CD4-positive, CD25-positive, alpha-beta regulatory T cell (primary cell): ENCODE data around the gene MEG3. TPM values are rescaled to one million over a fixed set of nuclear protein-coding genes. Genes with fewer than 3 reads are reported as not detected.

ENCODE experiments used
- ATAC-seq, 2 donors: fragments of 150-1000 bp; cut with Tn5 transposase; one replicate each; pipeline ENCODE4 v1.10.0; 2021; ENCODE audit warnings: low read depth in 2 of 2, moderate number of reproducible peaks in 2 of 2, moderate library complexity in 1 of 2
- DNase-seq, 3 donors: peaks; one replicate each; pipeline versions ENCODE4 v3.0.0 to v3.0.0-alpha.2; 2012 to 2022; ENCODE audit warnings: mixed read lengths in 1 of 3
- H3K27ac ChIP-seq: one replicate; pipeline ENCODE4 v1.7.0; 2013; ENCODE audit warnings: mild to moderate bottlenecking, low read length; ENCODE audit not compliant: insufficient read depth, poor library complexity, severe bottlenecking
- H3K27me3 ChIP-seq: one replicate; pipeline ENCODE4 v1.7.0; 2013; ENCODE audit warnings: low read length; ENCODE audit not compliant: control insufficient read depth, insufficient read depth
- H3K36me3 ChIP-seq: one replicate; pipeline ENCODE4 v1.7.0; 2013; ENCODE audit warnings: mild to moderate bottlenecking, low read length, moderate library complexity; ENCODE audit not compliant: control insufficient read depth, insufficient read depth
- H3K4me1 ChIP-seq: 2 replicates; pipeline ENCODE4 v1.7.0; 2013; ENCODE audit warnings: mild to moderate bottlenecking, low read length; ENCODE audit not compliant: insufficient read depth, control insufficient read depth, poor library complexity, severe bottlenecking
- H3K4me3 ChIP-seq: one replicate; pipeline ENCODE4 v1.7.0; 2013; ENCODE audit warnings: low read depth, mild to moderate bottlenecking, low read length, moderate library complexity
- H3K9me3 ChIP-seq, 2 experiments: 1 replicate in 1 of 2; 2 replicates in 1 of 2; pipeline ENCODE4 v1.7.0; 2013; ENCODE audit warnings: low read length in 2 of 2, mild to moderate bottlenecking in 1 of 2, moderate library complexity in 1 of 2; ENCODE audit not compliant: control insufficient read depth in 2 of 2
- H3K27ac Mint-ChIP-seq, 3 donors: one replicate each; pipeline ENCODE4 v1.8.0; 2020 to 2022; ENCODE audit warnings: mild to moderate bottlenecking in 3 of 3, mixed read lengths in 3 of 3, moderate library complexity in 2 of 3
- H3K27me3 Mint-ChIP-seq: one replicate; pipeline ENCODE4 v1.8.0; 2022; ENCODE audit warnings: mild to moderate bottlenecking, mixed read lengths
- H3K36me3 Mint-ChIP-seq: one replicate; pipeline ENCODE4 v1.8.0; 2020; ENCODE audit warnings: mixed read lengths
- H3K4me1 Mint-ChIP-seq, 4 donors: one replicate each; pipeline ENCODE4 v1.8.0; 2020 to 2022; ENCODE audit warnings: mixed read lengths in 4 of 4, mild to moderate bottlenecking in 1 of 4
- H3K4me3 Mint-ChIP-seq, 4 donors: one replicate each; pipeline ENCODE4 v1.8.0; 2020 to 2022; ENCODE audit warnings: mild to moderate bottlenecking in 4 of 4, mixed read lengths in 4 of 4, moderate library complexity in 3 of 4
- H3K9me3 Mint-ChIP-seq, 7 donors: one replicate each; pipeline ENCODE4 v1.8.0; 2020 to 2022; ENCODE audit warnings: mixed read lengths in 7 of 7, mild to moderate bottlenecking in 3 of 7, moderate library complexity in 2 of 7
- polyA plus RNA-seq, 4 donors: library from polyadenylated mRNA; unstranded; fragments of 300-500 nt; fragmentation: Illumina TruSeq; gene quantifications; one replicate each; pipeline ENCODE4 v1.2.3, GENCODE V29; 2021
- total RNA-seq: library from RNA; stranded (reverse); gene quantifications from one replicate; pipeline ENCODE4 v1.2.3, GENCODE V29; 2022

MEG3 gene
- total RNA-seq (0.10 TPM), polyA plus RNA-seq (not detected)

- no peaks in the 10 kb centered on the region for H3K36me3 Mint-ChIP-seq
- Histone ChIP-seq H3K4me3 (no peak within 1 kb of the TSS), H3K27ac (no peak within 1 kb of the TSS), H3K9me3 (no peaks in the 10 kb centered on the region), H3K4me1 (no peaks in the 10 kb centered on the region), H3K27me3 (no peaks in the 10 kb centered on the region), H3K36me3 (no peaks in the 10 kb centered on the region)
- ATAC-seq (no peak), DNase-seq (no peak)
- peaks cover 0 to 3% (median 0%) of the 10 kb centered on the region in 7 donors for H3K9me3 Mint-ChIP-seq
- peaks cover 0 to 11% (median 1%) of the 10 kb centered on the region in 4 donors for H3K4me1 Mint-ChIP-seq
- H3K27ac Mint-ChIP-seq = no peak within 1 kb of the TSS
- H3K4me3 Mint-ChIP-seq = peak within 1 kb of the TSS in 2 of 4 donors; percentile 8 to 21
- peaks cover 49% of the 10 kb centered on the region for H3K27me3 Mint-ChIP-seq
Observed at GRCh38 chr14:100825713-100826331, at the start of gene MEG3. TSS of gene MEG3 (plus strand) at chr14:100826118.

GRCh38 chr14:100776681-100777365 is 49.1 kb upstream of the MEG3 start:
- H3K36me3 ChIP-seq = no peaks in the 10 kb centered on the region
- no peak overlapping the region for H3K4me3 ChIP-seq
- no peak overlapping the region for H3K27ac ChIP-seq
- H3K27ac Mint-ChIP-seq = no peak overlapping the region
- H3K27me3 Mint-ChIP-seq = no peaks in the 10 kb centered on the region
- no peaks in the 10 kb centered on the region for H3K9me3 Mint-ChIP-seq
- no peaks in the 10 kb centered on the region for H3K4me1 Mint-ChIP-seq
- DNase-seq (no peak), ATAC-seq (no peak)
- H3K27me3 ChIP-seq = no peaks in the 10 kb centered on the region
- no peak overlapping the region for H3K4me3 Mint-ChIP-seq
- no peaks in the 10 kb centered on the region for H3K36me3 Mint-ChIP-seq
- H3K9me3 ChIP-seq = no peaks in the 10 kb centered on the region
- no peaks in the 10 kb centered on the region for H3K4me1 ChIP-seq

- Mint-ChIP-seq H3K4me1 (no peaks in the 10 kb centered on the region), H3K4me3 (no peak overlapping the region), H3K27me3 (no peaks in the 10 kb centered on the region), H3K36me3 (no peaks in the 10 kb centered on the region), H3K9me3 (no peaks in the 10 kb centered on the region), H3K27ac (no peak overlapping the region)
- no peak for DNase-seq
- no peak overlapping the region for H3K27ac ChIP-seq
- no peak overlapping the region for H3K4me3 ChIP-seq
- no peaks in the 10 kb centered on the region for H3K27me3 ChIP-seq
- ATAC-seq = no peak
- no peaks in the 10 kb centered on the region for H3K4me1 ChIP-seq
- H3K36me3 ChIP-seq = no peaks in the 10 kb centered on the region
- no peaks in the 10 kb centered on the region for H3K9me3 ChIP-seq
Observed at GRCh38 chr14:100777366-100777817, 48.5 kb upstream of the MEG3 start.

GRCh38 chr14:100777818-100778525 is 47.9 kb upstream of the MEG3 start:
- no peaks in the 10 kb centered on the region for H3K27me3 Mint-ChIP-seq
- no peak for DNase-seq
- no peak overlapping the region for H3K4me3 ChIP-seq
- H3K27ac Mint-ChIP-seq = no peak overlapping the region
- no peaks in the 10 kb centered on the region for H3K9me3 ChIP-seq
- no peak overlapping the region for H3K4me3 Mint-ChIP-seq
- no peaks in the 10 kb centered on the region for H3K36me3 Mint-ChIP-seq
- H3K4me1 ChIP-seq = no peaks in the 10 kb centered on the region
- ATAC-seq = no peak
- no peaks in the 10 kb centered on the region for H3K27me3 ChIP-seq
- H3K27ac ChIP-seq = no peak overlapping the region
- no peaks in the 10 kb centered on the region for H3K4me1 Mint-ChIP-seq
- no peaks in the 10 kb centered on the region for H3K9me3 Mint-ChIP-seq
- no peaks in the 10 kb centered on the region for H3K36me3 ChIP-seq

- H3K4me1 ChIP-seq = no peaks in the 10 kb centered on the region
- Mint-ChIP-seq H3K4me3 (no peak overlapping the region), H3K9me3 (no peaks in the 10 kb centered on the region)
Observed at GRCh38 chr14:100778526-100778882, 47.4 kb upstream of the MEG3 start.

GRCh38 chr14:100778951-100779690 is 46.8 kb upstream of the MEG3 start:
- Histone ChIP-seq H3K27me3 (no peaks in the 10 kb centered on the region), H3K4me1 (no peaks in the 10 kb centered on the region), H3K9me3 (no peaks in the 10 kb centered on the region), H3K4me3 (no peak overlapping the region), H3K27ac (no peak overlapping the region), H3K36me3 (no peaks in the 10 kb centered on the region)
- ATAC-seq (no peak), DNase-seq (no peak)
- Mint-ChIP-seq H3K27me3 (no peaks in the 10 kb centered on the region), H3K4me3 (no peak overlapping the region), H3K27ac (no peak overlapping the region), H3K36me3 (no peaks in the 10 kb centered on the region), H3K9me3 (no peaks in the 10 kb centered on the region), H3K4me1 (no peaks in the 10 kb centered on the region)

More at GRCh38 chr14:100778526-100778882, 47.4 kb upstream of the MEG3 start:
- ATAC-seq (no peak), DNase-seq (no peak)
- H3K27me3 ChIP-seq = no peaks in the 10 kb centered on the region
- no peaks in the 10 kb centered on the region for H3K9me3 ChIP-seq
- Mint-ChIP-seq H3K27ac (no peak overlapping the region), H3K27me3 (no peaks in the 10 kb centered on the region), H3K4me1 (no peaks in the 10 kb centered on the region), H3K36me3 (no peaks in the 10 kb centered on the region)
- H3K27ac ChIP-seq = no peak overlapping the region
- no peak overlapping the region for H3K4me3 ChIP-seq
- H3K36me3 ChIP-seq = no peaks in the 10 kb centered on the region

GRCh38 chr14:100779691-100780080 is 46.2 kb upstream of the MEG3 start:
- Mint-ChIP-seq H3K4me3 (no peak overlapping the region), H3K4me1 (no peaks in the 10 kb centered on the region), H3K27ac (no peak overlapping the region), H3K36me3 (no peaks in the 10 kb centered on the region), H3K27me3 (no peaks in the 10 kb centered on the region), H3K9me3 (no peaks in the 10 kb centered on the region)
- DNase-seq (no peak), ATAC-seq (no peak)
- Histone ChIP-seq H3K36me3 (no peaks in the 10 kb centered on the region), H3K4me3 (no peak overlapping the region), H3K9me3 (no peaks in the 10 kb centered on the region), H3K27ac (no peak overlapping the region), H3K4me1 (no peaks in the 10 kb centered on the region), H3K27me3 (no peaks in the 10 kb centered on the region)
